Stimulated activated CD8-positive, alpha-beta memory T cell treated with anti-CD3 and anti-CD28 coated beads, Interleukin-12 subunit alpha, Interleukin-12 subunit beta, amount 100 ng/mL, for 24 hours (primary cell): ENCODE data around the gene OSGEP.
A peak's percentile ranks its signal among the peaks of the same experiment; 100 is the strongest.

Experiments used
- DNase-seq: peaks from one replicate; pipeline ENCODE4 v3.0.0-alpha.2; 2020; ENCODE audit errors: extremely low read depth

OSGEP gene

DNA sequence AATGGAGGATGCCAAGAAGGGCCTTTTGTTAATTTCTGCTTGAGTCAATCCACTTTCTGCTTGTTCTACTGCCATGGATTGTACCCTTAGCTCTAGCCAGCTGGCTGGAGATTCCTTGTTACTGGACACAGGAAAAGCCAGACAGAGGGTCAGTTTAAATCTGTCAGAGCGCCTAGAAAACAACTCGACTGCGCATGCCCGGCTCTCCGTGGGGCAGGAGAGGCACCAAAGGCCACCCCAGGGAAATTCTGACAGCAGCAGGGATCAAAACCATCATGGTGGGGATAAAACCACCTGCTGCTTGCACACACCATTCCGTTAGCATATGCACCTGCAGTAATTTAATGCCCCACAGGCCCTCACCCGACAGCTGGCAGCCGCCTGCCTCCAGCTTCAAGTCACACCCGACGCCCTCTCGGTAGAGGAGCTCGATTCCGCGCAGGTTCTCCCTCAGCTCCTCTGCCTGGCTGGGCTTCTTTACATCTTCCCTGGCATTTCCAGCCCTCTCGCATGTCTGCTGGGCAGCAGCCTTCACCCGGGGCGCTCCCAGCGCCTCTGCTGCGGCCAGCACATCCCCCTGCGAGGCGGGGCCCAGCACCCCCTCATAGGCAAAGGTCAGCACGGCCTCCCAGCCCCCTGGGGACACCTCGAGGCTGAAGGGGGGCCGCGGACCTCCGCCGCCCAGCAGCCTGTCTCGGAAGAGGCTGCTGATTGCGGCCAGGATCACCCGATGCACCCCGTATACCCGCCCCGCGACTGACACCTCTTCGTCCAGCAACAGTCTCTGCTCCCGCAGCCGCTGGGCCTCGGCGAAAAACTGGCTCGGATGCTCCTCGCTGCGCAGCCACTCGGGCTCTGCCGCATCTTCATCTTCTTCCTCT is 19.7 kb downstream of the OSGEP start:
- no peak for DNase-seq

GRCh38 chr14:20429801-20430669 is 24.6 kb downstream of the OSGEP start:
- DNase-seq: no peak

DNA sequence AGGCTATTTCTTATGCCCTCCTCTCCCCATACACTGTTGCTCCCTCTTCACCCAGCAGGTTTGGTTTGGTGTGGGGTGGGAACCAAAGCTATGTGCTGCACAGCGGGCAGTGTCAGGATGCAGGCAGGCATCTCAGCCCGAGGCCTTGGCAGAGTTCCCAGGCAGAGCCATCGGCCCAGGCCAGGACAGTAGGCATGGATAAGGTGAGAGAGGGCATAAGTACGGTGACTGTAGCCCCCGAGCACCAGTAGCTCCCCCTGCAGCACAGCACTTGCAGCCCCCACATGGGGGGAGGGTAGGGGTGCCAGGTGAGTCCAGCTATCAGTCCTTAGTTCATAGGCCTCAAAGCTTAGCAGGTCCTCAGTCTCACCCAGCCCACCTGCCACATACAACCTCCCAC is 25.8 kb downstream of the OSGEP start:
- no peak for DNase-seq

- DNase-seq: no peak
Measured at GRCh38 chr14:20428010-20428365, 26.6 kb downstream of the OSGEP start.

GRCh38 chr14:20427231-20428009 is 27.2 kb downstream of the OSGEP start:
- DNase-seq: no peak

DNA sequence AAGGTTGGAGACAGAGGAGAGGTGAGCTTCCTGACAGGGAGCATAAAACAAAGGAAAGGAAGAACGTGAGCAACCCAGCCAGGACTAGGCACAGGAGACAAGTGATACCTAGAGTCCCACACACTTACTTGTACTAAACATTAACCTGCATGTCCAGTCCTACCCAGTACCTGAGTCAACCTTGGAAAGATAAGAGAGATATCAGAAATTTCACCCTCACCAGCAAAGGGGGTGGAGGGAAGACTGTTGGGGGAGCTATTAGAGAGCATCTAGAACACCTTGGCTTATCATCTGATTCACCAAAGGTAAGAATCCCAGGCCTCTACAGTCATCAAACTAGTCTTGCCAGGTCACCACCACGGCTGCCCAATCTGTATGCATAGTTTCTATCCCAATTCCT is 29.8 kb downstream of the OSGEP start:
- DNase-seq: no peak

DNA sequence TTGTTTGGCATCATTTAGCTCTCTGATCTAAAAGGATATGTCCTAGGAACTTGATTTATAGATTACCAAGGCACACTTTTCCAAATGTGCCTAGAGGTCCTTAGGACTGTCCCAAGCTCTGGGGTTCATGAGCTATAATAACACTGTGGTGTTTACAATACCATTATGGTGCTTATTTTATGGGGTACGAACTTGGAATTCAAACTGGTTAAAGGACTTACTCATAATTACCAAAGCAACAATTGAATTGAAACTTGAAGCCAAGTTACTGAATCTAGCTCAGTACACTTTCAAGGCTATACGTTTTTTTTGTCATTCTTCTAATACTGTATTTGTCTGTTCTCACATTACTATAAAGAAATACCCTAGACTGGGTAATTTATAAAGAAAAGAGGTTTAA is 31.7 kb downstream of the OSGEP start:
- no peak for DNase-seq

GRCh38 chr14:20421267-20421666 is 33.3 kb downstream of the OSGEP start:
- no peak for DNase-seq

DNA sequence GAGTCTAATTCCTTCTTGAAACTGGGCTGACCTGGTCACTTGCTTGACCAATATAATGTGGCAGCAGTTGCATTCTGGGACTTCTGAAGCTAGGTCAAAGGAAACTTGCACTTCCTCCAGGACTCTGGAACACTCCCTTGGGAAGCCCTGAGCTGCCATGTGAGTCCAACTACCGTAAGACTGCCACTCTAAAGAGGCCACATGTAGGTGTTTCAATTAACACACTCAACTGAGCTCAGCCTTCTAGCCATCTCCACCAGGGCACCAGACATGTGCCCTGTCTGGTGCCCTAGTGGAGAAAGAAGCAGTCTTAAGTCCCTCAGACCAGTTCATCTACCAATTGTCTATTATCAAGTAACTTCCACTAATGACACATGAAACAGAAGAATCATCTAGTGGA is 35.2 kb downstream of the OSGEP start:
- no peak for DNase-seq

DNA sequence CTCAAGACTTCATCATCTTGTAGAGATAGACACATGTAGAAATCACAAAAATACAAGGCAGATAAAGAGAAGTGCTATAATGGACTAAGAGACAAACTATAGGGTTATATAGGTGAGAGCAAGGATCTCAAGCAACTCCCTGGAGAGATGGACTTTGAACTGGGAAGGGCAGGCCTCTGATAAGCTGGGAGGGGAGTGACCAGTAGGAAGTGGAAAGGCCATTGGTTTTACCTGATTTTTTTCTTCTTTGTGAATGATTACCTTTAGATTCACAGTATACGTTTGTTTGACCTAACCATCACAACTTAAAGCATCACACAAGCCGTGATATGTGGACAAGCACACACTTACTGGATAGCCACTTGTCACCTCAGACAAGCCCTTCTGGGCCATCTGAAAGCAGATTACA is 36.1 kb downstream of the OSGEP start:
- no peak for DNase-seq

DNA sequence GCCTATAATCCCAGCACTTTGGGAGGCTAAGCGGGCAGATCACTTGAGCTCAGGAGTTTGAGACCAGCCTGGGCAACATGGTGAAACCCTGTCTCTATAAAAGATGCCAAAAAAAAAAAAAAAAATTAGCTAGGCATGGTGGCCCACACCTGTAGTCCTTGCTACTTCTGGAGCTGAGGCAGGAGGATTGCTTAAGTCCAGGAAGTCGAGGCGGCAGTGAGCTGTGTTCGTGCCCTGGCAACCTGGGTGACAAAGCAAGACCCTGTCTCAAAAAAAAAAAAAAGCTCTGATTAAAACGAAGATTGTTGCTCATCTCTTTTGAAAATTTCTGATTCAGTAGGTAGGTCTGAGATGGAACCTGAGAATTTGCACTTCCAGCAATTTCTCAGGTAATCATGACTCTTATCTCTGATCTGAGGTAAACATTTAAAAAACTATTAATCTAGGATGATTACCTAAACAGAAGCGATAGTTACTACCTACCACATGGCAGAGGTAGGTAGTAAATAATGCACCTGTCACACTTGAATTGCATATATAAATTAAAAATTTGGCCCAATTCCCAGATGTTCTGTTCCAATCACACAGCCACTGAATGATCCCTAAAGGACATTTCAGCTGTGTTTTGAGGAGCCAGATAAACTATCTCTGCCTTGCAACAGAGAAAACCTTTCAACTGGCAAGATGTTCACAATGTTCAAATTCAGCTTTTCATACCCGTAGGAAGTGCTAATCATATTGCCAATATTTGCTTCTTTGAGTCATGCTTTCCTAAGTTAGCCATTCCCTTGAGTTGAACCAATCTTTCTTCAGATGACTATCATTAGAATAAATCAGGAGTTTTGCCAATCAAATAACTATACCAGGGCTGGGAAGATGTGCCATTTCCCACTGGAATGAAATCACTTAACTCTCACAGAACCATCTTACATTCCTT is 37.1 kb downstream of the OSGEP start:
- DNase-seq: no peak

DNA sequence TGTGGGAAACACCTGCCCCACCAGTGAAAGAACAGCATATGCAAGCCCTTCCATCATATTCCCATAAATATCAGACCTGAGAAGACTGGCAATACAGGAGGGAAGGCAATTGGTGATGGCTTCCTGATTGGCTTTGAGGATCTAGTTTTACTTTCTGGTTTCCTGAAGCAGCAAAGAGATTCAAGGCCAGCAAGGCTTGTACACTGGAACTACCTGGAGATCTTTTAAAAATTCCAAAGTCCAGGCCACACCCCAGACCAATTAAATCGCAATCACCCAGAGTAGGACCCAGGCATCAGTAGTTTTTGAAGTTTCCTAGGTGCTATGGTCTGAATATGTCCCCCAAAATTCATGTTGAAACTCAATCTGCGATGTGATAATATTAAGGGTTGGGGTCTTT is 38.4 kb downstream of the OSGEP start:
- no peak for DNase-seq

GRCh38 chr14:20415782-20416206 is 38.8 kb downstream of the OSGEP start:
- no peak for DNase-seq

DNA sequence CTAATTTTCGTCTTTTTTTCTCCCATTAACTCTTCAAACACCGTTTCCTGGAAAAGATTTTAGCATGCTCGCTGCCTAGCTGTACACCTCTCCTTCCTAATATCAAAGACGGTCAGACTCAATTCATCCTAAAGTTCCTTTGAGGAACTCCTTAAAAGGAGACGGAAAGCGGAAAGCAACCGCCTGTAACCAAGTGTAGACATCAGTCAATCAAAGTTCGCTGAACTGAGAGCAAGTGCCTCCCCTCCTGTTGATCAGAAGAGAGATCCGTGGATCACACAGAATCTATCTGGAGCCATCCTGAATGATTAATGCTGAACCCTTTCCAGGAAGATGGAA is 40.9 kb downstream of the OSGEP start:
- no peak for DNase-seq

GRCh38 chr14:20412876-20413743 is 41.5 kb downstream of the OSGEP start, which contains the start of gene TEP1:
TSS of gene TEP1 (minus strand) at chr14:20413501. CDS start at chr14:20408439, 5,062 bp downstream.
- peak; percentile 51 for DNase-seq

GRCh38 chr14:20412411-20412810 is 42.2 kb downstream of the OSGEP start:
- DNase-seq: no peak

DNA sequence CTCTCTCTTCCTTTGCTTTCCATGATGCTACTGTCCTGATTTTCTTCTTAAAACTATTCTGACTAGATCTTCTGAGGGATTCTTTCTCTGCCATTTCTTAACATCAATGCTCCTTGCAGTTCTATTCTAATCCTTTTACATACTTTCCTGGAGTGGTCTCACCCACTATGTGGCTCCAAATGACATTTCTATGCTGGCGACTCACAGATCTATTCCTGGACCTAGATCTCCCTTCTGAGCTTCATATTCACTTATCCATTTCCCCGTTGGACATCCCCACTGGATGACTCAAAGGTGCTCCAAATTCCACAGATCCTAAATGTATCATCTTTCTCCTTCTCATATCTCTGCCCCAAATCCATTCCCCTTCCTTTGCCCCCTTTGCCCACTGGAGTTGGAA is 45.4 kb downstream of the OSGEP start:
- no peak for DNase-seq

DNA sequence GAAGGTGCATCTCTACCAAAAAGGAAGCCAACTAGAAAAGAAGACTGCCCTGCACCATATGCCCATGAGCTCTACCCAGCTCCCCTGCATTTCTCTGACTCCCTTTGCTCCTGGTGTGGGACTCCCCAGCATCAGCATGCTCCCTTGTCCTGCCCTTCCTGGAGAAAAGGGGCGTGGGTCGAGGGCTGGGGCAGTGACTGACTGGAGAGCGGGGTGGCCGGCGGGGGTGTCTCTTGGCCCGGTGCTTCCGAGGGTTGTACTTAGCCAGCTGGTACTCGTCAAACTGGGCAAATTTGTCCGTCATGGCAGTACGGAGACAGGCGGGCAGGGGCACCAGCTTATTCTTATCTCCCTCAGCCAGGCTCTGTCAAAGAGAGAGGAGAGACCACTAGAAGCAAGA is 51.1 kb downstream of the OSGEP start:
- no peak for DNase-seq

GRCh38 chr14:20400965-20401593 is 53.5 kb downstream of the OSGEP start:
- no peak for DNase-seq

- no peak for DNase-seq
Measured at GRCh38 chr14:20400589-20400964, 54.0 kb downstream of the OSGEP start.
